EL (cell line): ENCODE results near the gene CNTROB.
A peak's percentile ranks its signal among the peaks of the same experiment; 100 is the strongest.

ENCODE experiments used
- DNase-seq: peaks from one replicate; pipeline ENCODE4 v3.0.0-alpha.2; 2016

CNTROB gene

GRCh38 chr17:7989781-7990655 is 58.0 kb downstream of the CNTROB start:
- DNase-seq, result peak; percentile 79

GRCh38 chr17:7992516-7992915 is 60.5 kb downstream of the CNTROB start:
- DNase-seq, result peak; percentile 77

- DNase-seq, result no peak
Measured at GRCh38 chr17:7992924-7993323, 60.9 kb downstream of the CNTROB start.

GRCh38 chr17:7993972-7994589 is 62.1 kb downstream of the CNTROB start:
- DNase-seq, result no peak

GRCh38 chr17:7995724-7996123 is 63.7 kb downstream of the CNTROB start:
- DNase-seq, result no peak

- peak; percentile 38 for DNase-seq
Measured at GRCh38 chr17:7997186-7997585, 65.2 kb downstream of the CNTROB start.
